Bronchial epithelial cell (primary cell): ENCODE data around the gene CDH12. TPM values are rescaled to one million over a fixed set of nuclear protein-coding genes. Genes with fewer than 3 reads are reported as not detected.

Source experiments
- DNase-seq: peaks from one replicate; pipeline ENCODE4 v3.0.0-alpha.2; 2010; ENCODE audit warnings: low read depth
- FAIRE-seq: peaks from 2 replicates; lab custom pipeline; 2011; peaks lifted over from hg19 to GRCh38; lab: Jason Lieb, UNC
- H3K27me3 ChIP-seq: 2 replicates; pipeline ENCODE4 v1.5.1; 2011; ENCODE audit warnings: low read length; ENCODE audit not compliant: control insufficient read depth, insufficient read depth
- H3K36me3 ChIP-seq: 2 replicates; pipeline ENCODE4 v1.5.1; 2011; ENCODE audit warnings: low read length; ENCODE audit not compliant: control insufficient read depth, insufficient read depth
- H3K4me3 ChIP-seq: 2 replicates; pipeline ENCODE4 v1.5.1; 2011; ENCODE audit warnings: mild to moderate bottlenecking, low read depth, low read length, control low read depth
- total RNA-seq: library from RNA; depleted of rRNA; stranded (reverse); fragments of >200 nt; gene quantifications from 2 replicates; pipeline ENCODE4 v1.2.1, GENCODE V29; 2014
- TF ChIP-seq, protein P1 (sequence below): IDR thresholded peaks from 2 replicates; pipeline ENCODE4 v1.5.1; 2011; ENCODE audit warnings: mild to moderate bottlenecking, moderate library complexity, low read length, control low read depth, inconsistent platforms; ENCODE audit not compliant: insufficient read depth, severe bottlenecking

Gene CDH12
- total RNA-seq, 1 donor from 2014 or later: not detected

DNA sequence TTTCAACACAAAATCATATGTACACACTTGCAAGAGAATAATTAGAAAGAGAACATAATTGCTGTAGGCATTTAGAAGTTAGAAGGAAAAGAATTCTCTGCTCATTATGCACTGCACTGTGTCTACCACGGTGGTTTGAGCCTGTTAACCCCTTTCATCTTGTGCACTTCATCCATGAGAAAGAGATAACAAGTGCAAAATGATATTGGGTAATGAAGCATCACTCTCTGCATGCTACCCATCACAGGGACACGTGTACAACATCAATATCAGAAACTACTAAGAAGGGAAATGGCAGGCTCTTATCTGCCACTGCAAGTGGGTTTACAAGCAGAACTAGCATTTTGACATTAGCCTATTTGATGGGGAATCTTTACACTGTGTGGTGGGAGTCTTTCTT is 202.6 kb downstream of the CDH12 start:
- no peak overlapping the region for H3K4me3 ChIP-seq
- FAIRE-seq: no peak
- TF ChIP-seq, protein P1, sequence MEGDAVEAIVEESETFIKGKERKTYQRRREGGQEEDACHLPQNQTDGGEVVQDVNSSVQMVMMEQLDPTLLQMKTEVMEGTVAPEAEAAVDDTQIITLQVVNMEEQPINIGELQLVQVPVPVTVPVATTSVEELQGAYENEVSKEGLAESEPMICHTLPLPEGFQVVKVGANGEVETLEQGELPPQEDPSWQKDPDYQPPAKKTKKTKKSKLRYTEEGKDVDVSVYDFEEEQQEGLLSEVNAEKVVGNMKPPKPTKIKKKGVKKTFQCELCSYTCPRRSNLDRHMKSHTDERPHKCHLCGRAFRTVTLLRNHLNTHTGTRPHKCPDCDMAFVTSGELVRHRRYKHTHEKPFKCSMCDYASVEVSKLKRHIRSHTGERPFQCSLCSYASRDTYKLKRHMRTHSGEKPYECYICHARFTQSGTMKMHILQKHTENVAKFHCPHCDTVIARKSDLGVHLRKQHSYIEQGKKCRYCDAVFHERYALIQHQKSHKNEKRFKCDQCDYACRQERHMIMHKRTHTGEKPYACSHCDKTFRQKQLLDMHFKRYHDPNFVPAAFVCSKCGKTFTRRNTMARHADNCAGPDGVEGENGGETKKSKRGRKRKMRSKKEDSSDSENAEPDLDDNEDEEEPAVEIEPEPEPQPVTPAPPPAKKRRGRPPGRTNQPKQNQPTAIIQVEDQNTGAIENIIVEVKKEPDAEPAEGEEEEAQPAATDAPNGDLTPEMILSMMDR: no peak

DNA sequence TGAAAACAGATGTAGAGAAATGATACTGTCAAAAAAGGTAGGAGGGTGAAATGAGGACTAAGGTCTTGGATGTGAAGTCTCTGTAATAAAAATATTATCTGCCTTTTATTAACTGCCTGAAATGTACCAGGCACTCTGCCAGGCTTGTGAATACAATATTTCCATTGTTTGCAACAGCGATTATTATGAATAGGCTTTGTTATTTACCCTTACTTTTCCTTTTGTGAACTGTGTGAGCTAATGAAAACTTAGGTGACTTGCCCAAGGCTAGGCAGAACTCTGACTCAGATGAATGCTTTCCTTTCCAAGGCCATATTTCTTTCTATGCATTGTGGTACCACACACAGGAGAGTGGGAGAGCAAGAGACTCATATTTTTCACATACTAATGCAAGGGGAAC is 204.1 kb downstream of the CDH12 start:
- no peak overlapping the region for H3K4me3 ChIP-seq
- DNase-seq (peak; percentile 41), FAIRE-seq (no peak)
- H3K36me3 ChIP-seq: no peaks in the 10 kb centered on the region
- TF ChIP-seq, protein P1: no peak
- no peaks in the 10 kb centered on the region for H3K27me3 ChIP-seq

More for the DNA sequence above, 202.6 kb downstream of the CDH12 start:
- DNase-seq: no peak
- Histone ChIP-seq H3K27me3 (no peaks in the 10 kb centered on the region), H3K36me3 (no peaks in the 10 kb centered on the region)

DNA sequence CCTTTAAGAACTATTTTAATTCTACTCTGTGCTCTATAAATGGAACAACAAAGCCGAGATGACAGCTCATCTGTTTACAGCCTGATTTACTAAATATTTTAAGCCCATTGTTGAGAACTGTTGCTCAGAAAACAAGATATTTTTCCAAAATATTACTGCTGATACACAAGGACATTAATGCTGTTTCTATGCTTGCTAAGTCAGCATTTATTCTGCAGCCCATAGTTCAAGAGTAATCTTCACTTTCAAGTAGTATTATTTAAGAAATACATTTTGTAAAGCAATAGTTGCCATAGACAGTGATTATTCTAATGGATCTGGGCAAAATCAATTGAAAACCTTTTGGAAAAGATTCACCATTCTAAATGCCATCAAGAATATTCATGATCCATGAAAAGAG is 208.3 kb downstream of the CDH12 start:
- no peaks in the 10 kb centered on the region for H3K27me3 ChIP-seq
- TF ChIP-seq, protein P1: no peak
- DNase-seq (no peak), FAIRE-seq (no peak)
- H3K4me3 ChIP-seq: no peak overlapping the region
- no peaks in the 10 kb centered on the region for H3K36me3 ChIP-seq

DNA sequence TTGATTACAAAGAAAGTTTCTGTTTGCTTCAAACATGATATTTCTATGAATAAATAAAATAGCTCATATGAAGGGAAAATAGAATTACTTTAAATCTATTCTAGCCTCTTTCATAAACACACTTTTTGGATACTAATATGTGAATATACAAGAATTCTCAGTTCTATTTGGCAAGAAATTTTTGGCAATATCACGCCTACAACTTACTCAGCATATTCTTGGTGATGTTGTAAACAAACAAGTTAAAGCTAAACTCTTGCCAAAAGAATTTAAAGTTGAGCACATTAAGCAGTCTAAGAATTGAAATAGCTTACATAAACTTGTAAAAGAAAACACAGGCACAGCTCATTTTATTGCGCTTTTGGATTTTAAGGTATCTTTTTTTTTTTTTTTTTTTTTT is 209.8 kb downstream of the CDH12 start:
- no peak for DNase-seq
- TF ChIP-seq, protein P1: no peak
- Histone ChIP-seq H3K4me3 (no peak overlapping the region), H3K36me3 (no peaks in the 10 kb centered on the region), H3K27me3 (no peaks in the 10 kb centered on the region)
- no peak for FAIRE-seq

DNA sequence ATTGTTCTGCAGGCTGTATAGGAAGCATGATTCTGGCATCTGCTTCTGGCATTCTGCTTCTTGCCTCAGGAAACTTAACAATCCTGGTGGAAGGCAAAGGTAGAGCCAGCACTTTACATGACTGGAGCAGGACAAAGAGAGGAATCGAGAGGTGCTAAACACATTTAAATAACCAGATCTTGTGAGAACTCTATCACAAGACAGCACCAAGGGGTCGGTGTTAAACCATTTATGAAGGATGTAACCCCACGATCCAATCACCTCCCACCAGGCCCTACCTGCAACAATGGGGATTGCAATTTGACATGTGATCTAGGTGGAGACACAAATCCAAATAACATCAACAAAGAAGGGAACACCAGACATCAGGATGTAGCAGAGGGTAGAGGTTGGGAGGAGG is 221.5 kb downstream of the CDH12 start:
- Histone ChIP-seq H3K36me3 (no peaks in the 10 kb centered on the region), H3K4me3 (no peak overlapping the region), H3K27me3 (no peaks in the 10 kb centered on the region)
- FAIRE-seq (no peak), DNase-seq (no peak)
- TF ChIP-seq, protein P1: no peak

DNA sequence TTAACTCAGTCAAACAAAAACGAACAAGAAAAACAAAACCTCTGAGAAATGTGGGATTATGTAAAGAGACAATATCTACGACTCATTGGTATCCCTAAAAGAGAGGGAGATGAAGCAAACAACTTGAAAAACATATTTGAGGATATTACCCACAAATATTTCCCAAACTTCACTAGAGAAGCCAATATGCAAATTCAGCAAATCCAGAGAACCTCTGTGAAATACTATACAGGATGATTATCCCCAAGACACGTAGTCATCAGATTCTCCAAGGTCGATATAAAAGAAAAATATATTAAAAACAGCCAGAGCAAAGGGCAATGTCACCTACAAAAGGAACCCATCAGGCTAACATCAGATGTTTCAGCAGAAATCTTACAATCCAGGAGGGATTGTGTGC is 226.1 kb downstream of the CDH12 start:
- no peak for FAIRE-seq
- H3K4me3 ChIP-seq: no peak overlapping the region
- DNase-seq: no peak
- H3K36me3 ChIP-seq: no peaks in the 10 kb centered on the region
- TF ChIP-seq, protein P1: no peak
- no peaks in the 10 kb centered on the region for H3K27me3 ChIP-seq
